DMS79 (cell line): Measurements from ENCODE around the gene ZNF180.
"Not testable (repeated sequence)": the region's sequence is repeated elsewhere in the genome, so short reads cannot be mapped to it uniquely, and the experiment has no call there.

Source experiments
- DNase-seq: peaks from one replicate; lab custom pipeline; 2025; lab: John Stamatoyannopoulos, UW

Gene ZNF180

GRCh38 chr19:44499962-44500949 is at the start of gene ZNF180:
TSS of gene ZNF180 (minus strand) at chr19:44500522. CDS start at chr19:44497334, 3,188 bp downstream.
- DNase-seq: peak; percentile 97

- DNase-seq: no peak
Observed at GRCh38 chr19:44549507-44549906, 49.2 kb upstream of the ZNF180 start.

- no peak for DNase-seq
Observed at GRCh38 chr19:44548736-44549135, 48.4 kb upstream of the ZNF180 start.

- DNase-seq: no peak
Observed at GRCh38 chr19:44544031-44544430, 43.7 kb upstream of the ZNF180 start.

- no peak for DNase-seq
Observed at GRCh38 chr19:44542671-44543070, 42.3 kb upstream of the ZNF180 start.

- DNase-seq: no peak
Observed at GRCh38 chr19:44540736-44541135, 40.4 kb upstream of the ZNF180 start.

- no peak for DNase-seq
Observed at GRCh38 chr19:44539991-44540390, 39.7 kb upstream of the ZNF180 start.

GRCh38 chr19:44539236-44539826 is 39.0 kb upstream of the ZNF180 start:
- no peak for DNase-seq

- not testable (repeated sequence) for DNase-seq
Observed at GRCh38 chr19:44535361-44535760, 35.0 kb upstream of the ZNF180 start.

- no peak for DNase-seq
Observed at GRCh38 chr19:44532819-44533218, 32.5 kb upstream of the ZNF180 start.

GRCh38 chr19:44530777-44531176 is 30.5 kb upstream of the ZNF180 start:
- no peak for DNase-seq

GRCh38 chr19:44529536-44529935 is 29.2 kb upstream of the ZNF180 start, which contains the start of gene CEACAM20:
TSS of gene CEACAM20 (minus strand) at chr19:44529675. CDS start at chr19:44529509, 166 bp downstream.
- no peak for DNase-seq

- no peak for DNase-seq
Observed at GRCh38 chr19:44527554-44527953, 27.2 kb upstream of the ZNF180 start.

GRCh38 chr19:44525721-44526430 is 25.6 kb upstream of the ZNF180 start:
- DNase-seq: no peak

GRCh38 chr19:44521370-44521769 is 21.0 kb upstream of the ZNF180 start:
- no peak for DNase-seq

- no peak for DNase-seq
Observed at GRCh38 chr19:44517146-44517545, 16.8 kb upstream of the ZNF180 start.

GRCh38 chr19:44515907-44516306 is 15.6 kb upstream of the ZNF180 start:
- DNase-seq: no peak

- no peak for DNase-seq
Observed at GRCh38 chr19:44515031-44515430, 14.7 kb upstream of the ZNF180 start.

- DNase-seq: no peak
Observed at GRCh38 chr19:44512326-44513298, 12.3 kb upstream of the ZNF180 start.

- DNase-seq: no peak
Observed at GRCh38 chr19:44509478-44509877, 9.2 kb upstream of the ZNF180 start.

- no peak for DNase-seq
Observed at GRCh38 chr19:44499559-44499958, 763 bp downstream of the ZNF180 start.
